Activated CD8-positive, alpha-beta T cell treated with anti-CD3 and anti-CD28 coated beads, Interleukin-2, amount 10 ng/mL, durations not matched to agents 7 days and 5 days (primary cell): Measurements from ENCODE around the gene ADAMTSL2. TPM values are rescaled to one million over a fixed set of nuclear protein-coding genes. Genes with fewer than 3 reads are reported as not detected.

Experiments used
- ATAC-seq: fragments of 150-1000 bp; cut with Tn5 transposase; one replicate; pipeline ENCODE4 v1.10.0; 2021; ENCODE audit warnings: moderate library complexity
- CTCF ChIA-PET: fragments of 350-600 bp; sonication (Branson Sonifier 250); formaldehyde crosslinking; loops from one replicate; lab custom pipeline; 2021; ENCODE audit warnings: antibody characterized with exemption; lab: Charles Lee
- POLR2A ChIA-PET: fragments of 350-600 bp; sonication (Branson Sonifier 250); formaldehyde crosslinking; loops from one replicate; lab custom pipeline; 2021; ENCODE audit warnings: antibody characterized with exemption; lab: Charles Lee
- DNase-seq: peaks from one replicate; pipeline ENCODE4 v3.0.0-alpha.2; 2020
- H3K27ac Mint-ChIP-seq: one replicate; pipeline ENCODE4 v1.8.0; 2021; ENCODE audit warnings: mild to moderate bottlenecking, mixed read lengths
- H3K27me3 Mint-ChIP-seq: one replicate; pipeline ENCODE4 v1.8.0; 2021; ENCODE audit warnings: low read depth, mixed read lengths
- H3K36me3 Mint-ChIP-seq: one replicate; pipeline ENCODE4 v1.8.0; 2021; ENCODE audit warnings: low read depth, mixed read lengths
- H3K4me1 Mint-ChIP-seq: one replicate; pipeline ENCODE4 v1.8.0; 2021; ENCODE audit warnings: low read depth, mixed read lengths
- H3K4me3 Mint-ChIP-seq: one replicate; pipeline ENCODE4 v1.8.0; 2021; ENCODE audit warnings: mild to moderate bottlenecking, mixed read lengths
- H3K9me3 Mint-ChIP-seq: one replicate; pipeline ENCODE4 v1.8.0; 2022; ENCODE audit warnings: mixed read lengths; ENCODE audit not compliant: insufficient read depth
- total RNA-seq, 2 experiments: library from RNA; stranded (reverse); gene quantifications; one replicate each; pipeline ENCODE4 v1.2.3, GENCODE V29; 2021

The ADAMTSL2 gene
- total RNA-seq, 2 experiments from 2014 or later = not detected

GRCh38 chr9:133529457-133529856, 5.0 kb upstream of the ADAMTSL2 start:
- DNase-seq (no peak), ATAC-seq (no peak)
- H3K36me3 Mint-ChIP-seq = no peaks in the 10 kb centered on the region
- POLR2A ChIA-PET = no interaction called here
- CTCF ChIA-PET = interaction anchor here (1.5 kb wide), 1 partner anchor 20 kb away, joined by 3 read pairs; no protein-coding TSS in a partner anchor
- no peak overlapping the region for H3K4me3 Mint-ChIP-seq
- peaks cover 12% of the 10 kb centered on the region for H3K27me3 Mint-ChIP-seq
- no peaks in the 10 kb centered on the region for H3K9me3 Mint-ChIP-seq
- H3K4me1 Mint-ChIP-seq = peaks cover 6% of the 10 kb centered on the region
- no peak overlapping the region for H3K27ac Mint-ChIP-seq

- ChIA-PET POLR2A (no interaction called here), CTCF (interaction anchor here (1.5 kb wide), 1 partner anchor 21 kb away, joined by 3 read pairs; no protein-coding TSS in a partner anchor)
- ATAC-seq = no peak
- H3K4me1 Mint-ChIP-seq = peaks cover 6% of the 10 kb centered on the region
- no peaks in the 10 kb centered on the region for H3K9me3 Mint-ChIP-seq
- peaks cover 14% of the 10 kb centered on the region for H3K27me3 Mint-ChIP-seq
- no peak overlapping the region for H3K27ac Mint-ChIP-seq
- DNase-seq = no peak
- H3K4me3 Mint-ChIP-seq = no peak overlapping the region
- H3K36me3 Mint-ChIP-seq = no peaks in the 10 kb centered on the region
Measured at GRCh38 chr9:133529874-133530273, 4.6 kb upstream of the ADAMTSL2 start.

GRCh38 chr9:133531293-133531692, 3.2 kb upstream of the ADAMTSL2 start:
- no peaks in the 10 kb centered on the region for H3K9me3 Mint-ChIP-seq
- ATAC-seq = no peak
- H3K4me1 Mint-ChIP-seq = peaks cover 6% of the 10 kb centered on the region
- no peak overlapping the region for H3K27ac Mint-ChIP-seq
- peaks cover 19% of the 10 kb centered on the region for H3K27me3 Mint-ChIP-seq
- H3K36me3 Mint-ChIP-seq = no peaks in the 10 kb centered on the region
- ChIA-PET CTCF (interaction anchor here (3.1 kb wide), 1 partner anchor 196 kb away, joined by 10 read pairs; no protein-coding TSS in a partner anchor), POLR2A (no interaction called here)
- DNase-seq = no peak
- no peak overlapping the region for H3K4me3 Mint-ChIP-seq

GRCh38 chr9:133532937-133533668, 1.4 kb upstream of the ADAMTSL2 start:
- peak overlapping the region; percentile 24 for H3K27ac Mint-ChIP-seq
- peak; percentile 48 for ATAC-seq
- no peaks in the 10 kb centered on the region for H3K36me3 Mint-ChIP-seq
- DNase-seq = peak; percentile 76
- H3K27me3 Mint-ChIP-seq = peaks cover 19% of the 10 kb centered on the region
- POLR2A ChIA-PET = no interaction called here
- no peak overlapping the region for H3K4me3 Mint-ChIP-seq
- H3K4me1 Mint-ChIP-seq = peaks cover 6% of the 10 kb centered on the region
- no peaks in the 10 kb centered on the region for H3K9me3 Mint-ChIP-seq
- CTCF ChIA-PET = interaction anchor here (0.8 to 3.1 kb wide), 6 partner anchors 10 to 210 kb away, joined by 3 to 10 read pairs (median 4); partner anchors contain the start of gene SARDH

- H3K27ac Mint-ChIP-seq = no peak overlapping the region
- no peaks in the 10 kb centered on the region for H3K36me3 Mint-ChIP-seq
- ChIA-PET POLR2A (no interaction called here), CTCF (interaction anchor here (0.8 to 3.1 kb wide), 6 partner anchors 10 to 209 kb away, joined by 3 to 10 read pairs (median 4); partner anchors contain the start of gene SARDH)
- no peaks in the 10 kb centered on the region for H3K9me3 Mint-ChIP-seq
- no peak for DNase-seq
- ATAC-seq = no peak
- peaks cover 6% of the 10 kb centered on the region for H3K4me1 Mint-ChIP-seq
- peaks cover 19% of the 10 kb centered on the region for H3K27me3 Mint-ChIP-seq
- H3K4me3 Mint-ChIP-seq = no peak overlapping the region
Measured at GRCh38 chr9:133533857-133534256, 647 bp upstream of the ADAMTSL2 start.

GRCh38 chr9:133535306-133535877, 888 bp downstream of the ADAMTSL2 start:
- CTCF ChIA-PET = no interaction called here
- DNase-seq (no peak), ATAC-seq (no peak)
- Mint-ChIP-seq H3K27me3 (peaks cover 24% of the 10 kb centered on the region), H3K4me3 (no peak overlapping the region), H3K9me3 (no peaks in the 10 kb centered on the region), H3K36me3 (no peaks in the 10 kb centered on the region), H3K27ac (no peak overlapping the region), H3K4me1 (peaks cover 6% of the 10 kb centered on the region)
- POLR2A ChIA-PET = no interaction called here

GRCh38 chr9:133536080-133536479, 1.6 kb downstream of the ADAMTSL2 start:
- Mint-ChIP-seq H3K27me3 (peaks cover 24% of the 10 kb centered on the region), H3K9me3 (no peaks in the 10 kb centered on the region), H3K4me1 (peaks cover 6% of the 10 kb centered on the region), H3K36me3 (no peaks in the 10 kb centered on the region), H3K27ac (no peak overlapping the region), H3K4me3 (no peak overlapping the region)
- DNase-seq = no peak
- CTCF ChIA-PET = no interaction called here
- POLR2A ChIA-PET = no interaction called here
- ATAC-seq = no peak

- no peak for ATAC-seq
Measured at GRCh38 chr9:133536536-133536935, 2.0 kb downstream of the ADAMTSL2 start.

GRCh38 chr9:133537257-133537656, 2.8 kb downstream of the ADAMTSL2 start:
- CTCF ChIA-PET = no interaction called here

More at GRCh38 chr9:133536536-133536935, 2.0 kb downstream of the ADAMTSL2 start:
- Mint-ChIP-seq H3K9me3 (no peaks in the 10 kb centered on the region), H3K4me1 (peaks cover 6% of the 10 kb centered on the region), H3K36me3 (no peaks in the 10 kb centered on the region), H3K4me3 (no peak overlapping the region), H3K27me3 (peaks cover 24% of the 10 kb centered on the region), H3K27ac (no peak overlapping the region)
- no peak for DNase-seq
- ChIA-PET CTCF (no interaction called here), POLR2A (no interaction called here)

GRCh38 chr9:133538176-133538575, 3.7 kb downstream of the ADAMTSL2 start:
- Mint-ChIP-seq H3K27me3 (peaks cover 20% of the 10 kb centered on the region), H3K4me3 (no peak overlapping the region), H3K4me1 (peaks cover 4% of the 10 kb centered on the region), H3K9me3 (no peaks in the 10 kb centered on the region), H3K27ac (no peak overlapping the region), H3K36me3 (no peaks in the 10 kb centered on the region)
- POLR2A ChIA-PET = no interaction called here
- CTCF ChIA-PET = no interaction called here
- DNase-seq (no peak), ATAC-seq (no peak)

More at GRCh38 chr9:133537257-133537656, 2.8 kb downstream of the ADAMTSL2 start:
- ATAC-seq = no peak
- Mint-ChIP-seq H3K4me3 (no peak overlapping the region), H3K36me3 (no peaks in the 10 kb centered on the region), H3K4me1 (peaks cover 6% of the 10 kb centered on the region), H3K27me3 (peaks cover 24% of the 10 kb centered on the region), H3K27ac (no peak overlapping the region), H3K9me3 (no peaks in the 10 kb centered on the region)
- POLR2A ChIA-PET = no interaction called here
- no peak for DNase-seq

- ChIA-PET CTCF (no interaction called here), POLR2A (no interaction called here)
- H3K4me3 Mint-ChIP-seq = no peak overlapping the region
- no peaks in the 10 kb centered on the region for H3K4me1 Mint-ChIP-seq
- H3K27ac Mint-ChIP-seq = no peak overlapping the region
- DNase-seq = no peak
- no peaks in the 10 kb centered on the region for H3K36me3 Mint-ChIP-seq
- ATAC-seq = no peak
- H3K9me3 Mint-ChIP-seq = no peaks in the 10 kb centered on the region
- peaks cover 12% of the 10 kb centered on the region for H3K27me3 Mint-ChIP-seq
Measured at GRCh38 chr9:133538851-133539833, 4.6 kb downstream of the ADAMTSL2 start.
